H9 (cell line): ENCODE results near the gene CLBA1. TPM values are rescaled to one million over a fixed set of nuclear protein-coding genes. Genes with fewer than 3 reads are reported as not detected.

Experiments
- DNase-seq: peaks from one replicate; pipeline ENCODE4 v3.0.0-alpha.2; 2017
- H2AFZ ChIP-seq: one replicate; pipeline ENCODE4 v1.6.1; 2013; ENCODE audit warnings: mild to moderate bottlenecking, low read length, control low read depth, moderate library complexity
- H2AK5ac ChIP-seq: 2 replicates; pipeline ENCODE4 v1.6.1; 2013; ENCODE audit warnings: low read length, control low read depth, mixed read lengths; ENCODE audit not compliant: insufficient read length
- H2BK120ac ChIP-seq: one replicate; pipeline ENCODE4 v1.6.1; 2013; ENCODE audit warnings: low read depth, mild to moderate bottlenecking, low read length, control low read depth, inconsistent platforms; ENCODE audit not compliant: poor library complexity, severe bottlenecking
- H2BK12ac ChIP-seq: 2 replicates; pipeline ENCODE4 v1.6.1; 2013; ENCODE audit warnings: low read length, control low read depth, mixed read lengths, low read depth; ENCODE audit not compliant: insufficient read length
- H2BK15ac ChIP-seq: 2 replicates; pipeline ENCODE4 v1.6.1; 2013; ENCODE audit warnings: low read depth, low read length, control low read depth
- H2BK20ac ChIP-seq: one replicate; pipeline ENCODE4 v1.6.1; 2013; ENCODE audit warnings: low read depth, mild to moderate bottlenecking, low read length, control low read depth, inconsistent platforms; ENCODE audit not compliant: poor library complexity, severe bottlenecking
- H2BK5ac ChIP-seq: 2 replicates; pipeline ENCODE4 v1.6.1; 2013; ENCODE audit warnings: low read length, control low read depth, mixed read lengths; ENCODE audit not compliant: insufficient read length
- H3K14ac ChIP-seq: 2 replicates; pipeline ENCODE4 v1.6.1; 2013; ENCODE audit warnings: low read length, control low read depth; ENCODE audit not compliant: insufficient read depth
- H3K18ac ChIP-seq: 2 replicates; pipeline ENCODE4 v1.6.1; 2013; ENCODE audit warnings: low read depth, mild to moderate bottlenecking, mixed read lengths, low read length, control low read depth; ENCODE audit not compliant: insufficient read length
- H3K23ac ChIP-seq: 2 replicates; pipeline ENCODE4 v1.6.1; 2013; ENCODE audit warnings: low read length, control low read depth, mixed read lengths, low read depth; ENCODE audit not compliant: insufficient read length
- H3K23me2 ChIP-seq: 2 replicates; pipeline ENCODE4 v1.6.1; 2013; ENCODE audit warnings: low read depth, mild to moderate bottlenecking, mixed read lengths, low read length, control low read depth; ENCODE audit not compliant: insufficient read length, poor library complexity, severe bottlenecking
- H3K27ac ChIP-seq: 2 replicates; pipeline ENCODE4 v1.5.1; 2013; ENCODE audit warnings: low read length, control low read depth, mixed read lengths, low read depth; ENCODE audit not compliant: insufficient read length
- H3K27me3 ChIP-seq: 2 replicates; pipeline ENCODE4 v1.6.1; 2013; ENCODE audit warnings: low read length, control low read depth, inconsistent platforms; ENCODE audit not compliant: insufficient read depth
- H3K4ac ChIP-seq: 2 replicates; pipeline ENCODE4 v1.6.1; 2013; ENCODE audit warnings: low read depth, mild to moderate bottlenecking, control low read depth, inconsistent platforms, low read length, moderate library complexity
- H3K4me1 ChIP-seq: 2 replicates; pipeline ENCODE4 v1.6.1; 2013; ENCODE audit warnings: low read length, control low read depth, inconsistent platforms; ENCODE audit not compliant: insufficient read depth
- H3K4me2 ChIP-seq: 2 replicates; pipeline ENCODE4 v1.6.1; 2013; ENCODE audit warnings: low read length, control low read depth, mixed read lengths; ENCODE audit not compliant: insufficient read length, insufficient read depth
- H3K56ac ChIP-seq: 2 replicates; pipeline ENCODE4 v1.6.1; 2013; ENCODE audit warnings: low read depth, mild to moderate bottlenecking, mixed read lengths, low read length, control low read depth; ENCODE audit not compliant: insufficient read length
- H3K79me1 ChIP-seq: 2 replicates; pipeline ENCODE4 v1.6.1; 2013; ENCODE audit warnings: low read depth, mild to moderate bottlenecking, moderate library complexity, low read length, control low read depth, inconsistent platforms; ENCODE audit not compliant: insufficient read depth, poor library complexity, severe bottlenecking
- H3K79me2 ChIP-seq: 2 replicates; pipeline ENCODE4 v1.6.1; 2013; ENCODE audit warnings: low read length, control low read depth, inconsistent platforms; ENCODE audit not compliant: insufficient read depth
- H3K9ac ChIP-seq: 2 replicates; pipeline ENCODE4 v1.6.1; 2013; ENCODE audit warnings: low read length, control low read depth, mixed read lengths; ENCODE audit not compliant: insufficient read length; ENCODE audit errors: extremely low read depth
- H3K9me3 ChIP-seq: one replicate; pipeline ENCODE4 v1.6.1; 2013; ENCODE audit warnings: low read depth, low read length, inconsistent platforms; ENCODE audit not compliant: control insufficient read depth
- H3T11ph ChIP-seq: one replicate; pipeline ENCODE4 v1.6.1; 2013; ENCODE audit warnings: mild to moderate bottlenecking, low read length, control low read depth, inconsistent platforms
- H4K20me1 ChIP-seq: one replicate; pipeline ENCODE4 v1.6.1; 2013; ENCODE audit not compliant: control insufficient read depth, insufficient read length, insufficient read depth
- H4K5ac ChIP-seq: 2 replicates; pipeline ENCODE4 v1.6.1; 2013; ENCODE audit warnings: low read depth, mild to moderate bottlenecking, mixed read lengths, low read length, control low read depth; ENCODE audit not compliant: insufficient read length
- H4K8ac ChIP-seq: replicated peaks from 2 replicates; pipeline ENCODE4 v1.6.1; 2013; ENCODE audit warnings: low read length, control low read depth, mixed read lengths, low read depth; ENCODE audit not compliant: insufficient read length
- H4K91ac ChIP-seq: 2 replicates; pipeline ENCODE4 v1.6.1; 2013; ENCODE audit warnings: low read depth, mild to moderate bottlenecking, moderate library complexity, mixed read lengths, low read length, control low read depth; ENCODE audit not compliant: insufficient read length
- H3K27ac Mint-ChIP-seq, 3 experiments: 2 replicates in 2 of 3; 3 replicates in 1 of 3; pipeline ENCODE4 v1.8.0; 2020 to 2021; ENCODE audit warnings: mixed read lengths in 3 of 3, mild to moderate bottlenecking in 1 of 3, moderate library complexity in 1 of 3
- H3K27me3 Mint-ChIP-seq: 2 replicates; pipeline ENCODE4 v1.8.0; 2021; ENCODE audit warnings: low read depth, mild to moderate bottlenecking, moderate library complexity, mixed read lengths
- H3K36me3 Mint-ChIP-seq, 3 experiments: 2 replicates in 2 of 3; 3 replicates in 1 of 3; pipeline ENCODE4 v1.8.0; 2020 to 2021; ENCODE audit warnings: low read depth in 3 of 3, mixed read lengths in 3 of 3; ENCODE audit not compliant: insufficient read depth in 1 of 3
- H3K4me1 Mint-ChIP-seq, 2 experiments: 2 replicates each; pipeline ENCODE4 v1.8.0; 2020; ENCODE audit warnings: mixed read lengths in 2 of 2
- H3K4me3 Mint-ChIP-seq, 2 experiments: 2 replicates in 1 of 2; 3 replicates in 1 of 2; pipeline ENCODE4 v1.8.0; 2020 to 2021; ENCODE audit warnings: mild to moderate bottlenecking in 2 of 2, mixed read lengths in 2 of 2, moderate library complexity in 1 of 2
- H3K9me3 Mint-ChIP-seq, 2 experiments: 2 replicates in 1 of 2; 3 replicates in 1 of 2; pipeline ENCODE4 v1.8.0; 2020; ENCODE audit warnings: mild to moderate bottlenecking in 2 of 2, mixed read lengths in 2 of 2, moderate library complexity in 1 of 2
- CTCF ChIP-seq: fragments of 200-600 bp; sonication (generic); conservative IDR thresholded peaks from 3 replicates; pipeline ENCODE4 v1.8.0; 2021; ENCODE audit warnings: antibody characterized with exemption, mild to moderate bottlenecking
- WGBS: extraction: QIAGEN DNeasy Blood & Tissue Kit; methylation state at CpG from one replicate; pipeline ENCODE4 v1.1.7; 2013; ENCODE audit warnings: missing lambda C conversion rate, low lambda C conversion rate, mixed read lengths; ENCODE audit not compliant: insufficient read length; ENCODE audit errors: extremely low coverage; 5-methylcytosine and 5-hydroxymethylcytosine counted together
- total RNA-seq: library from RNA; stranded (reverse); gene quantifications from 2 replicates; pipeline ENCODE4 v1.2.1, GENCODE V29; 2021

CLBA1 gene
- total RNA-seq, 1 experiment from 2014 or later, result 2.4 TPM

- H3K4me1 ChIP-seq, result no peaks in the 10 kb centered on the region
- H3K56ac ChIP-seq, result no peak overlapping the region
- H3K9ac ChIP-seq, result no peak overlapping the region
- H2AK5ac ChIP-seq, result no peak overlapping the region
- no peaks in the 10 kb centered on the region for H3K4me1 Mint-ChIP-seq
- no peak overlapping the region for H2BK20ac ChIP-seq
- H3K79me1 ChIP-seq, result no peaks in the 10 kb centered on the region
- H3K18ac ChIP-seq, result no peak overlapping the region
- peaks cover 0 to 4% of the 10 kb centered on the region in 2 experiments; a peak in 2 of 5 replicates for H3K9me3 Mint-ChIP-seq
- no peak overlapping the region for H2BK120ac ChIP-seq
- no peak overlapping the region for H2BK12ac ChIP-seq
- no CpG with 5 or more reads among the region's 25 CpGs for WGBS
- no peak overlapping the region for H4K5ac ChIP-seq
- no peaks in the 10 kb centered on the region for H4K20me1 ChIP-seq
- H3K27me3 ChIP-seq, result no peaks in the 10 kb centered on the region
- no peak for TF ChIP-seq CTCF
- no peaks in the 10 kb centered on the region for H3K9me3 ChIP-seq
- H4K91ac ChIP-seq, result no peak overlapping the region
- H3K27ac Mint-ChIP-seq, result no peak overlapping the region
- peaks cover 24% of the 10 kb centered on the region for H3K27me3 Mint-ChIP-seq
- H3K79me2 ChIP-seq, result no peaks in the 10 kb centered on the region
- H3K14ac ChIP-seq, result no peak overlapping the region; the same call in 1 of the 2 replicates
- no peak overlapping the region for H2BK5ac ChIP-seq
- H3K27ac ChIP-seq, result no peak overlapping the region
- no peak overlapping the region for H3T11ph ChIP-seq
- H4K8ac ChIP-seq, result no peak overlapping the region
- no peaks in the 10 kb centered on the region; a peak in 1 of 7 replicates for H3K36me3 Mint-ChIP-seq
- no peak overlapping the region for H3K4me2 ChIP-seq
- no peak overlapping the region for H2BK15ac ChIP-seq
- no peak overlapping the region for H2AFZ ChIP-seq
- no peak overlapping the region for H3K4me3 Mint-ChIP-seq
- no peaks in the 10 kb centered on the region for H3K23me2 ChIP-seq
- no peak overlapping the region for H3K4ac ChIP-seq
- no peak overlapping the region for H3K23ac ChIP-seq
- DNase-seq, result no peak
Measured at GRCh38 chr14:104957146-104958113, 28.2 kb upstream of the CLBA1 start.
